Endothelial cell of umbilical vein (primary cell): Measurements from ENCODE around the gene LNPEP. TPM values are rescaled to one million over a fixed set of nuclear protein-coding genes. Genes with fewer than 3 reads are reported as not detected.

Source experiments
- BruUV-seq: library from RNA; stranded (reverse); fragments of 400-500 nt; replicated peaks from 2 replicates; lab custom pipeline; 2021; lab: Mats Ljungman, UMichigan
- CTCF ChIA-PET: fragments of 300-600, 350-600 bp; sonication (Branson Sonifier 250); formaldehyde crosslinking; loops from one replicate; lab custom pipeline; 2021; ENCODE audit warnings: antibody characterized with exemption, inconsistent platforms; lab: Charles Lee
- POLR2A ChIA-PET: fragments of 300-600, 350-600 bp; sonication (Branson Sonifier 250); formaldehyde crosslinking; loops from one replicate; lab custom pipeline; 2021; ENCODE audit warnings: antibody characterized with exemption, inconsistent platforms; lab: Charles Lee
- DNase-seq: peaks from one replicate; pipeline ENCODE4 v3.0.0-alpha.2; 2011; ENCODE audit warnings: low read depth, low spot score
- FAIRE-seq: peaks from 2 replicates; lab custom pipeline; 2011; peaks lifted over from hg19 to GRCh38; lab: Jason Lieb, UNC
- H2AFZ ChIP-seq: 2 replicates; pipeline ENCODE4 v1.6.0; 2012; ENCODE audit warnings: low read depth, low read length, control low read depth, inconsistent platforms
- H3K27ac ChIP-seq: 2 replicates; pipeline ENCODE4 v1.5.1; 2011; ENCODE audit warnings: low read depth, mild to moderate bottlenecking, control low read depth, low read length, moderate library complexity; ENCODE audit not compliant: insufficient read depth
- H3K27me3 ChIP-seq, 2 experiments: 2 replicates each; pipeline versions ENCODE4 v1.6.0 to v1.6.1; 2011; ENCODE audit warnings: low read length in 2 of 2, mixed read lengths in 1 of 2; ENCODE audit not compliant: control insufficient read depth in 2 of 2, insufficient read depth in 2 of 2
- H3K36me3 ChIP-seq, 2 experiments: 2 replicates in 1 of 2; 3 replicates in 1 of 2; pipeline ENCODE4 v1.5.1; 2011; ENCODE audit warnings: low read length in 2 of 2, mild to moderate bottlenecking in 1 of 2, moderate library complexity in 1 of 2; ENCODE audit not compliant: control insufficient read depth in 2 of 2, insufficient read depth in 2 of 2; ENCODE audit errors: extremely low read depth in 1 of 2
- H3K4me1 ChIP-seq: 3 replicates; pipeline ENCODE4 v1.5.1; 2011; ENCODE audit warnings: mild to moderate bottlenecking, low read length; ENCODE audit not compliant: control insufficient read depth, insufficient read depth; ENCODE audit errors: extremely low read depth
- H3K4me2 ChIP-seq: 2 replicates; pipeline ENCODE4 v1.6.1; 2011; ENCODE audit warnings: low read length, control low read depth, mixed read lengths; ENCODE audit not compliant: insufficient read depth
- H3K4me3 ChIP-seq, 3 experiments: fragments of 200-600 bp in 1 of 3; sonication (generic), shearing (Covaris generic) in 1 of 3; replicated peaks in 1 of 3; 2 replicates each; pipeline ENCODE4 v1.5.1; 2011 to 2016; ENCODE audit warnings: control low read depth in 3 of 3, low read length in 3 of 3, mild to moderate bottlenecking in 2 of 3, inconsistent platforms in 1 of 3, low read depth in 1 of 3, moderate library complexity in 1 of 3; ENCODE audit not compliant: insufficient read depth in 1 of 3
- H3K79me2 ChIP-seq: 2 replicates; pipeline ENCODE4 v1.6.0; 2012; ENCODE audit warnings: low read length, inconsistent platforms; ENCODE audit not compliant: control insufficient read depth, insufficient read depth
- H3K9ac ChIP-seq: replicated peaks from 2 replicates; pipeline ENCODE3; 2011; ENCODE audit warnings: low read length, control low read depth; ENCODE audit not compliant: insufficient read depth; ENCODE audit errors: extremely low read depth
- H3K9me1 ChIP-seq: replicated peaks from 3 replicates; pipeline ENCODE4 v1.6.0; 2011; ENCODE audit warnings: mild to moderate bottlenecking, low read length; ENCODE audit not compliant: control insufficient read depth, insufficient read depth; ENCODE audit errors: extremely low read depth
- H3K9me3 ChIP-seq: replicated peaks from 2 replicates; pipeline ENCODE4 v1.5.1; 2012; ENCODE audit warnings: low read length, inconsistent platforms; ENCODE audit not compliant: control insufficient read depth, insufficient read depth
- H4K20me1 ChIP-seq: replicated peaks from 2 replicates; pipeline ENCODE3; 2011; ENCODE audit warnings: mild to moderate bottlenecking, low read length; ENCODE audit not compliant: control insufficient read depth, insufficient read depth; ENCODE audit errors: extremely low read depth
- EZH2 ChIP-seq: IDR thresholded peaks from 2 replicates; pipeline ENCODE4 v1.6.1; 2012; ENCODE audit warnings: borderline replicate concordance, low read depth, mild to moderate bottlenecking, moderate library complexity, low read length, inconsistent platforms; ENCODE audit not compliant: severe bottlenecking
- FOS ChIP-seq: IDR thresholded peaks from 2 replicates; pipeline ENCODE4 v1.6.1; 2011; ENCODE audit warnings: mild to moderate bottlenecking, low read length, moderate library complexity, borderline replicate concordance; ENCODE audit not compliant: insufficient read depth
- GATA2 ChIP-seq: IDR thresholded peaks from 2 replicates; pipeline ENCODE4 v1.7.0; 2011; ENCODE audit warnings: low read depth, mild to moderate bottlenecking, moderate library complexity, mixed read lengths, low read length; ENCODE audit not compliant: insufficient read length, insufficient read depth
- JUN ChIP-seq: IDR thresholded peaks from 2 replicates; pipeline ENCODE4 v1.6.1; 2011; ENCODE audit warnings: borderline replicate concordance, low read depth; ENCODE audit not compliant: insufficient read length, insufficient read depth
- MYC ChIP-seq: IDR thresholded peaks from one replicate; pipeline ENCODE4 v1.6.1; 2011; ENCODE audit warnings: mild to moderate bottlenecking, low read depth, low read length
- POLR2A ChIP-seq: IDR thresholded peaks from 2 replicates; pipeline ENCODE4 v1.6.1; 2012; ENCODE audit warnings: low read depth, mild to moderate bottlenecking, control low read depth, low read length
- dilution Hi-C: fragments of 300-500 bp; cut with MboI; formaldehyde crosslinking; loops from one replicate; pipeline ENCODE4 v1.15.0; 2019; ENCODE audit warnings: low sequenced_read_pairs; ENCODE audit not compliant: extremely low pct_ligation_motif_present
- intact Hi-C: fragments of 100-400 bp; cut with micrococcal nuclease; formaldehyde crosslinking; loops from one replicate; pipeline ENCODE4 v1.10.0; 2022
- polyA plus RNA-seq, 4 experiments: library from polyadenylated mRNA; depleted of rRNA in 3 of 4; stranded (reverse) in 3 of 4; unstranded in 1 of 4; fragments of >200 nt; gene quantifications; 2 replicates each; pipeline versions ENCODE4 v1.2.1 to v1.2.3, GENCODE V29; 2011 to 2012; ENCODE audit warnings: missing spikeins in 1 of 4
- total RNA-seq: library from RNA; stranded (reverse); gene quantifications from 2 replicates; pipeline ENCODE4 v1.2.3, GENCODE V29; 2021
- TF ChIP-seq, protein P1 (sequence below): IDR thresholded peaks from 2 replicates; pipeline ENCODE4 v1.6.1; 2011; ENCODE audit not compliant: insufficient read depth, insufficient read length
- TF ChIP-seq, protein P2 (sequence below), 2 donors: IDR thresholded peaks; 1 replicate in 1 of 2; 2 replicates in 1 of 2; pipeline ENCODE4 v1.5.1; 2011; ENCODE audit warnings: low read length in 2 of 2, mild to moderate bottlenecking in 2 of 2, moderate library complexity in 2 of 2, control low read depth in 1 of 2, inconsistent platforms in 1 of 2, low read depth in 1 of 2; ENCODE audit not compliant: insufficient read depth in 1 of 2; ENCODE audit errors: extremely low read depth in 1 of 2

Gene LNPEP
- total and polyA plus RNA-seq, 2 donors (not counting 3 experiments of a cell fraction or from before 2014, with no cell fraction given) = 7.0 to 23.5 TPM

DNA sequence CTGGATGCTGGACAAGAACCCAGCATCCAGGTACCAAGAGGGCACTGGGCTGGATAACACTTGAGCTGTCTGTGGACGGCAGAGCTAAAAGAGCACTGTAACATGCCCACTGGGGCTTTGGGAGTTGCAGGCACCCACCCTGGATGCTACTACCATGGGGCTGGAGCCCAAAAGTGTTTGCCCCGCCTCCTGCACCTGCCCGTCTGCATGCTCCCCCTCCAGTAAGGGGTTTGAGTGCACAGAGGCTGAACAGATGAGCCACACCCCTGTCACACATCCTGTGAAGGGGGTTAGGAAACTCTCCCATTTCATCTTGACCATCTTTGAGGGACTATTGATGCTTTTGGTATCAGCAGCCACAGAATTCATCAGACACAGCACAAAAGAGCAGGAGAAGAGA is 137.5 kb downstream of the LNPEP start:
- peaks cover 0 to 5% of the 10 kb centered on the region in 2 experiments for H3K27me3 ChIP-seq
- H3K9me3 ChIP-seq = no peaks in the 10 kb centered on the region
- no peak overlapping the region for H3K27ac ChIP-seq
- no peaks in the 10 kb centered on the region for H3K9me1 ChIP-seq
- POLR2A ChIA-PET = no interaction called here
- no peaks in the 10 kb centered on the region for H3K79me2 ChIP-seq
- no TSS peak for BruUV-seq
- CTCF ChIA-PET = no interaction called here
- TF ChIP-seq, protein P1, sequence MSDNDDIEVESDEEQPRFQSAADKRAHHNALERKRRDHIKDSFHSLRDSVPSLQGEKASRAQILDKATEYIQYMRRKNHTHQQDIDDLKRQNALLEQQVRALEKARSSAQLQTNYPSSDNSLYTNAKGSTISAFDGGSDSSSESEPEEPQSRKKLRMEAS = no peak
- no peak for TF ChIP-seq FOS
- TF ChIP-seq, protein P2, sequence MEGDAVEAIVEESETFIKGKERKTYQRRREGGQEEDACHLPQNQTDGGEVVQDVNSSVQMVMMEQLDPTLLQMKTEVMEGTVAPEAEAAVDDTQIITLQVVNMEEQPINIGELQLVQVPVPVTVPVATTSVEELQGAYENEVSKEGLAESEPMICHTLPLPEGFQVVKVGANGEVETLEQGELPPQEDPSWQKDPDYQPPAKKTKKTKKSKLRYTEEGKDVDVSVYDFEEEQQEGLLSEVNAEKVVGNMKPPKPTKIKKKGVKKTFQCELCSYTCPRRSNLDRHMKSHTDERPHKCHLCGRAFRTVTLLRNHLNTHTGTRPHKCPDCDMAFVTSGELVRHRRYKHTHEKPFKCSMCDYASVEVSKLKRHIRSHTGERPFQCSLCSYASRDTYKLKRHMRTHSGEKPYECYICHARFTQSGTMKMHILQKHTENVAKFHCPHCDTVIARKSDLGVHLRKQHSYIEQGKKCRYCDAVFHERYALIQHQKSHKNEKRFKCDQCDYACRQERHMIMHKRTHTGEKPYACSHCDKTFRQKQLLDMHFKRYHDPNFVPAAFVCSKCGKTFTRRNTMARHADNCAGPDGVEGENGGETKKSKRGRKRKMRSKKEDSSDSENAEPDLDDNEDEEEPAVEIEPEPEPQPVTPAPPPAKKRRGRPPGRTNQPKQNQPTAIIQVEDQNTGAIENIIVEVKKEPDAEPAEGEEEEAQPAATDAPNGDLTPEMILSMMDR (IDR thresholded peaks at IDR 0.05; ENCODE audit: extremely low read depth in 1 of 2, insufficient read depth in 1 of 2, low read depth in 1 of 2, low read length in 2 of 2) = no peak
- TF ChIP-seq JUN = no peak
- no peak for TF ChIP-seq MYC
- no peak for TF ChIP-seq EZH2
- TF ChIP-seq GATA2 = no peak
- no peak for TF ChIP-seq POLR2A
- no peak overlapping the region for H3K9ac ChIP-seq
- no peaks in the 10 kb centered on the region for H4K20me1 ChIP-seq
- no peaks in the 10 kb centered on the region for H3K4me1 ChIP-seq
- intact Hi-C loops = no loop called here
- dilution Hi-C loops = no loop called here
- H3K4me3 ChIP-seq = no peak overlapping the region
- no peak for DNase-seq
- no peak overlapping the region for H2AFZ ChIP-seq
- H3K4me2 ChIP-seq = no peak overlapping the region
- H3K36me3 ChIP-seq = no peaks in the 10 kb centered on the region
- no peak for FAIRE-seq
